ENCODE data around the gene RTN3.
"Not testable (repeated sequence)": the region's sequence is repeated elsewhere in the genome, so short reads cannot be mapped to it uniquely, and the experiment has no call there.

Gene RTN3

GRCh38 chr11:63768237-63769041, 87.1 kb downstream of the RTN3 start, which contains the start of gene ZFTA:
TSS of gene ZFTA (minus strand) at chr11:63768775. CDS start at chr11:63768622, 153 bp downstream.
- peak; percentile 47 for DNase-seq (ENCODE audit: low read depth, low spot score)

- no peak for DNase-seq (ENCODE audit: low read depth, low spot score)
Measured at GRCh38 chr11:63769042-63769713, 87.9 kb downstream of the RTN3 start.

- no peak for DNase-seq (ENCODE audit: low read depth, low spot score)
Measured at GRCh38 chr11:63769714-63770455, 88.6 kb downstream of the RTN3 start.

GRCh38 chr11:63770763-63771162, 89.5 kb downstream of the RTN3 start:
- DNase-seq (ENCODE audit: low read depth, low spot score): no peak

- DNase-seq (ENCODE audit: low read depth, low spot score): not testable (repeated sequence)
Measured at GRCh38 chr11:63771741-63772318, 90.5 kb downstream of the RTN3 start.

GRCh38 chr11:63775191-63775590, 93.9 kb downstream of the RTN3 start:
- no peak for DNase-seq (ENCODE audit: low read depth, low spot score)

- no peak for DNase-seq (ENCODE audit: low read depth, low spot score)
Measured at GRCh38 chr11:63779039-63779438, 97.7 kb downstream of the RTN3 start.

- no peak for DNase-seq (ENCODE audit: low read depth, low spot score)
Measured at GRCh38 chr11:63782749-63783148, 101.4 kb downstream of the RTN3 start.

- no peak for DNase-seq (ENCODE audit: low read depth, low spot score)
Measured at GRCh38 chr11:63783925-63784592, 102.8 kb downstream of the RTN3 start.

- no peak for DNase-seq (ENCODE audit: low read depth, low spot score)
Measured at GRCh38 chr11:63785823-63786222, 104.5 kb downstream of the RTN3 start.

GRCh38 chr11:63791495-63792167, 110.3 kb downstream of the RTN3 start:
- DNase-seq (ENCODE audit: low read depth, low spot score): no peak

- no peak for DNase-seq (ENCODE audit: low read depth, low spot score)
Measured at GRCh38 chr11:63793161-63793560, 111.9 kb downstream of the RTN3 start.

GRCh38 chr11:63795066-63795465, 113.8 kb downstream of the RTN3 start:
- DNase-seq (ENCODE audit: low read depth, low spot score): no peak

GRCh38 chr11:63800921-63801320, 119.6 kb downstream of the RTN3 start:
- DNase-seq (ENCODE audit: low read depth, low spot score): no peak

- no peak for DNase-seq (ENCODE audit: low read depth, low spot score)
Measured at GRCh38 chr11:63802637-63803414, 121.5 kb downstream of the RTN3 start.

GRCh38 chr11:63804259-63804658, 123.0 kb downstream of the RTN3 start:
- no peak for DNase-seq (ENCODE audit: low read depth, low spot score)

GRCh38 chr11:63805844-63806415, 124.6 kb downstream of the RTN3 start:
- no peak for DNase-seq (ENCODE audit: low read depth, low spot score)
